ENCODE measurements around the gene CCP110.

- TF ChIP-seq CTCF (conservative IDR thresholded peaks at IDR 0.05; ENCODE audit: low read length) = no peak
- TF ChIP-seq EZH2phosphoT487 (IDR thresholded peaks at IDR 0.05; ENCODE audit: borderline replicate concordance, low read depth, low read length) = no peak
Measured at GRCh38 chr16:19484096-19484495, 39.6 kb upstream of the CCP110 start.

Measured in OCI-LY7 (cell line).